ENCODE data around the gene LGR4. TPM values are rescaled to one million over a fixed set of nuclear protein-coding genes. Genes with fewer than 3 reads are reported as not detected.
A peak's percentile ranks its signal among the peaks of the same experiment; 100 is the strongest.

LGR4 gene
- polyA plus RNA-seq, 2 donors = 10.5 to 11.8 TPM

DNA sequence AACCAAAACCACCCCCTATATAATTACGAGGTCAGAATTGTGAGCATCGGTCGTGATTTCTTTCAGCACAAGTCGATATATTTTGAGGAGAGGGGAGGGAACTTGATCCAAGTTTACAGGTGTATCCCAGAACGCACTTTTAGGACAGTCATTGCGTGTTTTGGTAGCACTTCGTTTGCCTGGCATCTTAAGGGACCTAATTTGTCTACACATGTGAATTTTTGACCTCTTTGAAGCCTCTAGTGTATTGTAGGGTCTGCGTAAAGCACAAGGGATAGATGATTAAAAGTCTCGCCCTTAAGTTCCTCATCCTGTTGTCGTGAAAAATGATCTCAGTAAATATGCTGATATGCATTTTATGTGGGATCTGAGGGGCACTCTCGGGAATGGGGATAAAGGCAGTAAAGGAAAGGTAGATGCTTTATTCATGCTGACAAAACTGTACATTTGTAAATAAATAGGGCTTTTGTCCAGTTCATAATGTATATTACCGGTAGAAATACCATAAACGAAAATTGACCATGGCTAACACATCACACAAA, 108.9 kb downstream of the LGR4 start:
- WGBS, 2 donors = 28 to 34% methylated on average over 13 of the region's 13 CpGs
- H3K4me3 ChIP-seq (ENCODE audit: low read depth in 1 of 2, low read length in 2 of 2) = peak overlapping the region; percentile 64 to 84
- no peaks in the 10 kb centered on the region for H3K9me3 ChIP-seq (ENCODE audit: control insufficient read depth in 2 of 2, insufficient read depth in 1 of 2, low read depth in 1 of 2, low read length in 1 of 2)
- H3K27me3 ChIP-seq (ENCODE audit: control insufficient read depth in 1 of 2, insufficient read depth in 2 of 2, low read length in 2 of 2) = no peaks in the 10 kb centered on the region
- H3K27ac ChIP-seq (ENCODE audit: low read depth in 2 of 2, low read length in 1 of 2) = peak overlapping the region in 1 of 2 donors; percentile 53
- H3K4me1 ChIP-seq (ENCODE audit: control insufficient read depth in 2 of 2, insufficient read depth in 2 of 2, low read length in 1 of 2) = no peaks in the 10 kb centered on the region
- peaks cover 2 to 6% of the 10 kb centered on the region in 2 donors for H3K36me3 ChIP-seq (ENCODE audit: control insufficient read depth in 2 of 2, insufficient read depth in 2 of 2, low read length in 1 of 2)

DNA sequence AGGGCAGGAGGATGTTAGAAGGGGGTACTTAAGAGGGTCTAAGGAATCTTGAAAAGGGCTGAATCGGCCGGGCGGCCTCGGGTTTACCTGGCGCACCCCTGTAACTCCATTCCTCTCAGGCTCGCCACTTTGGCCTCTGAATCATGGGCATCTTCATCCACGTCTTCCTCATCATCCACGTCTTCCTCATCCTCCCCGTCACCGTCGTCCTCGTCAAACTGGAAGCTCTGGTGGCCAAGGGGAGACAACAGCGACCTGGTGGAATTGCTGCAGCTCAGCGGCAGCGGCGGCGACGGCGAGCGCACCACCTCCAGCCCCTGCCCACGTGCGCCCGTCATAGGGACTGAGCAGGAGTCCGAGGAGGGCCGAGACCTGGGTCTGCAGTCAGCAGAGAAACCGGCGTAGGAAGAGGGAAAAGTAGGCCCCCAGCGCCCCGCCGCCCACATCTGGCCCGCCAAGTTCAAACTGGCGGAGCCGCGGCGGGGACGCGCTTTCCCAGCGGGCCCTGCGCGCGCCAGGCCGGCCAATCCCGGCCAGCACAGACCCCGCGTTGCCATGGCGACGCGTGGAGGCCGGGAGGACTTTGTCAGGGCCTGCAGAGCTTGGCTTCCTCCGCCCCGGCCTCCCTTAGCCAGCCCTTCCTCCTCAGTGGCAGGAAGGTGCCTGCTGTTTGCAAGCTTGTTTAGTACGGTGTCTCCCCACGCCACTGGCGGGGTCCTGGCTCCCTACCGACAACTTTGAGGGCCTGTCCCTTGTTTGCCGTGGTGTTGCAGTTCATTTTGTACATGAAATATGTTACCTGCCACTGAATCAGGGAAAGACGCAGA, 109.6 kb downstream of the LGR4 start, which contains the start of gene CCDC34:
CCDC34 (minus strand) TSS at position 467 of the 827 bp plus-strand sequence; CDS start at position 446, 21 bp downstream.
- H3K27ac ChIP-seq (ENCODE audit: low read depth in 2 of 2, low read length in 1 of 2) = peak within 1 kb of the TSS; percentile 34 to 53
- peaks cover 2 to 4% of the 10 kb centered on the region in 2 donors for H3K36me3 ChIP-seq (ENCODE audit: control insufficient read depth in 2 of 2, insufficient read depth in 2 of 2, low read length in 1 of 2)
- H3K27me3 ChIP-seq (ENCODE audit: control insufficient read depth in 1 of 2, insufficient read depth in 2 of 2, low read length in 2 of 2) = no peaks in the 10 kb centered on the region
- H3K4me3 ChIP-seq (ENCODE audit: low read depth in 1 of 2, low read length in 2 of 2) = peak within 1 kb of the TSS; percentile 64 to 84
- no peaks in the 10 kb centered on the region for H3K4me1 ChIP-seq (ENCODE audit: control insufficient read depth in 2 of 2, insufficient read depth in 2 of 2, low read length in 1 of 2)
- WGBS, 2 donors = 0 to 1% methylated on average over 56 to 57 of the region's 57 CpGs
- H3K9me3 ChIP-seq (ENCODE audit: control insufficient read depth in 2 of 2, insufficient read depth in 1 of 2, low read depth in 1 of 2, low read length in 1 of 2) = no peaks in the 10 kb centered on the region

DNA sequence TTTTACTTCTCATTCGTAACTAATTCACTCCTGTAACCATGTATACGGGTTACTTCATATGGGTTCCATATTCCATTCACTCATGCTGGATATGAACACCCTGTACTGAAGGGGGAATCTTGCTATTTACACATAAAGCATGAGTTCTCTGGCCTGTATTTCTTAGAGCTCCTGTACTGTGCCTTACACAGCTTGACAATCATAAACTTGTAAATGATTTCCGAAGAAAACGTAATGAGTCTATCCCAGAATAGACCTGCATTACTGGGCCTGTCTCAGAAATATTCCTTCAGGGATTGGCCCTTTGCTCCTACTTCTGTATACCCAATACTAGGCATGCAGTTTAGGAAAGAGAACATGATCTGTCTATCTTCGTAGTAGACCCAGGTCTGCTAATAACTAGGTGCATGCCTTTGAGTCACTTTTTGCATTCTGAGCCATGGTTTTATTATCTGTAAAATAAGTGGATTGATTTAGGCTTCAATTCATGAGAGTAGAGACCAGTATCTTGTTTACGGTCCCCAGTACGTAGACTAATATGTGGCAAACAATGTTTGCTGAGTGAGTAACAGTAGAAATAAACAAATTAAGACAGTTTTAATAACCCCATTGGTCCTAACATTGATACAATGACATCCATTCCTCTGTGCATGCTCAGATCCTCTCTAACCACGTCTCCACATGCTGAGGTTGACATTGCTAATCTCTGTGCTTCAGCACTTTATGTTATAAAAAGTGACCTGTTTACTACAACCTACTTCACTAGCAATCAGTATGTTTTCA, 110.8 kb downstream of the LGR4 start:
- Histone ChIP-seq H3K4me3 (ENCODE audit: low read depth in 1 of 2, low read length in 2 of 2) (peak overlapping the region in 1 of 2 donors; percentile 64), H3K27me3 (ENCODE audit: control insufficient read depth in 1 of 2, insufficient read depth in 2 of 2, low read length in 2 of 2) (no peaks in the 10 kb centered on the region), H3K36me3 (ENCODE audit: control insufficient read depth in 2 of 2, insufficient read depth in 2 of 2, low read length in 1 of 2) (peaks cover 0 to 2% of the 10 kb centered on the region in 2 donors), H3K27ac (ENCODE audit: low read depth in 2 of 2, low read length in 1 of 2) (no peak overlapping the region), H3K4me1 (ENCODE audit: control insufficient read depth in 2 of 2, insufficient read depth in 2 of 2, low read length in 1 of 2) (no peaks in the 10 kb centered on the region), H3K9me3 (ENCODE audit: control insufficient read depth in 2 of 2, insufficient read depth in 1 of 2, low read depth in 1 of 2, low read length in 1 of 2) (no peaks in the 10 kb centered on the region)
- WGBS, 2 donors = 63 to 73% methylated on average over 8 of the region's 8 CpGs

DNA sequence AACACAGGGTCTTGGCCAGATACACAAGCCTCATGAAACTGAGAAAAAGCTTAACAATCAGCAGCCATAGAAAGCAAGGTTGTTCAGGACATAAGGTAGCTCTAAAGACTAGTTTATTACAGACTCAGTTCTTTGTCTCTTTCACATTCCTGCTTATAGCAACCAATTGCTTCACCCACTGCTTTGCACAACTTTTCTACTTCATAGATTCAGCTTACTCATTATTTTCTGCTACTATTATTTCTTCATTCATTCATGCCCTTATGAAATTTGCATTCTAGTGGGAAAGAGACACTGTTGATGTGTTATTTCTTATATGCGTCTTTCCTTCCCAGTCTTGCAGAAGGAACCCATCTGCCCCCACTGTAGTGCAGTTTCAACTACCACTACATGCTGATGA, 114.3 kb downstream of the LGR4 start:
- H3K4me1 ChIP-seq (ENCODE audit: control insufficient read depth in 2 of 2, insufficient read depth in 2 of 2, low read length in 1 of 2) = no peaks in the 10 kb centered on the region
- H3K36me3 ChIP-seq (ENCODE audit: control insufficient read depth in 2 of 2, insufficient read depth in 2 of 2, low read length in 1 of 2) = peaks cover 0 to 2% of the 10 kb centered on the region in 2 donors
- H3K27me3 ChIP-seq (ENCODE audit: control insufficient read depth in 1 of 2, insufficient read depth in 2 of 2, low read length in 2 of 2) = no peaks in the 10 kb centered on the region
- H3K4me3 ChIP-seq (ENCODE audit: low read depth in 1 of 2, low read length in 2 of 2) = no peak overlapping the region
- WGBS, 2 donors = 86 to 94% methylated on average over 1 of the region's 1 CpG
- H3K27ac ChIP-seq (ENCODE audit: low read depth in 2 of 2, low read length in 1 of 2) = no peak overlapping the region
- no peaks in the 10 kb centered on the region for H3K9me3 ChIP-seq (ENCODE audit: control insufficient read depth in 2 of 2, insufficient read depth in 1 of 2, low read depth in 1 of 2, low read length in 1 of 2)

DNA sequence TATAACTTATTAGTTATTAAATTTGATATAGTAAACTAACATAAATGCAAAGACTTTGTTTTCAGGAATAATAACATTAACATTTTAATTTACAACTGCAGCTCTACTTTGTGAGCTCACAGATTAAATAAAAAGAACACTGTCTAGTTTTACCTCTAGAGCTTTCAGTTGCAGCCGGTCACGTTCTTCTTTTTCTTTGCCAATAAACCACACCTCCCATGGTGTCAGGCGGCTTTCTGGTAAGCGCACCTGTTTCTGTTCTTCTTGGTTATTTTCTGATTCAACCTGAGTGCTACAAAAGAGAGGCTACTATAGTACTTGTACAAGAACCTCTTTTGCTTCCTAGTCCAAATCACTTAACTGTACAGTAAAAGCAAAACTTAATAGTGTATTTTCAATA, 115.3 kb downstream of the LGR4 start:
- H3K4me1 ChIP-seq (ENCODE audit: control insufficient read depth in 2 of 2, insufficient read depth in 2 of 2, low read length in 1 of 2) = no peaks in the 10 kb centered on the region
- 50 to 51% methylated on average over 4 of the region's 4 CpGs for WGBS, 2 donors
- no peaks in the 10 kb centered on the region for H3K9me3 ChIP-seq (ENCODE audit: control insufficient read depth in 2 of 2, insufficient read depth in 1 of 2, low read depth in 1 of 2, low read length in 1 of 2)
- no peak overlapping the region for H3K27ac ChIP-seq (ENCODE audit: low read depth in 2 of 2, low read length in 1 of 2)
- peaks cover 0 to 2% of the 10 kb centered on the region in 2 donors for H3K36me3 ChIP-seq (ENCODE audit: control insufficient read depth in 2 of 2, insufficient read depth in 2 of 2, low read length in 1 of 2)
- H3K4me3 ChIP-seq (ENCODE audit: low read depth in 1 of 2, low read length in 2 of 2) = no peak overlapping the region
- no peaks in the 10 kb centered on the region for H3K27me3 ChIP-seq (ENCODE audit: control insufficient read depth in 1 of 2, insufficient read depth in 2 of 2, low read length in 2 of 2)

DNA sequence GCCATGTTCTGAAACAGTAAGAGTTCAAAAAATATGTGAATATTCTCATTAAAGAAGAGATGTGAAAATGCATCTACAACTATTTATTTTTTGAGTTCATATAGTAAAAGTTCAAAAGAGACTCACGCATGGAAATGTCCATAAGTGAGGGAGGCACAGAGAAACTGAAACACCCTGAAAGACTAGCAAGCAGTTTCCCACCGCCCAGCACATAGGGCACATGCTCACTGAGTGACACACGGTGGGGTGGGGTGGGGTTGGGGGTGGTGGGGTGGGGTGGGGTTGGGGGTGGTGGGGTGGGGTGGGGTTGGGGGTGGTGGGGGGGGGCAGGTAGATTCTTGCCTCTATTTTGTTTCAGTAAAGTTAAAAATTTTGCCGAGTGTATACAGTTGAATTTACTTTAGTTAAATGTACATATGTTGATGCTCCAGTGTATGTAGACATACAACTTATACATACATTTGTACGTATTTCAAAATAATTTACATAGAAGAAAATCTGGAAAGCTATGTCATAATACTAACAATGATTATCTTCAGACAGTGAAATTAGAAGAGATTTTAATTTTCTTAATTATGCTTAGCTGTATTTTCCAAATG, 115.9 kb downstream of the LGR4 start:
- Histone ChIP-seq H3K4me3 (ENCODE audit: low read depth in 1 of 2, low read length in 2 of 2) (no peak overlapping the region), H3K27ac (ENCODE audit: low read depth in 2 of 2, low read length in 1 of 2) (no peak overlapping the region), H3K27me3 (ENCODE audit: control insufficient read depth in 1 of 2, insufficient read depth in 2 of 2, low read length in 2 of 2) (no peaks in the 10 kb centered on the region), H3K4me1 (ENCODE audit: control insufficient read depth in 2 of 2, insufficient read depth in 2 of 2, low read length in 1 of 2) (no peaks in the 10 kb centered on the region), H3K9me3 (ENCODE audit: control insufficient read depth in 2 of 2, insufficient read depth in 1 of 2, low read depth in 1 of 2, low read length in 1 of 2) (no peaks in the 10 kb centered on the region), H3K36me3 (ENCODE audit: control insufficient read depth in 2 of 2, insufficient read depth in 2 of 2, low read length in 1 of 2) (peaks cover 0 to 2% of the 10 kb centered on the region in 2 donors)
- WGBS, 2 donors = 75 to 77% methylated on average over 5 of the region's 5 CpGs

DNA sequence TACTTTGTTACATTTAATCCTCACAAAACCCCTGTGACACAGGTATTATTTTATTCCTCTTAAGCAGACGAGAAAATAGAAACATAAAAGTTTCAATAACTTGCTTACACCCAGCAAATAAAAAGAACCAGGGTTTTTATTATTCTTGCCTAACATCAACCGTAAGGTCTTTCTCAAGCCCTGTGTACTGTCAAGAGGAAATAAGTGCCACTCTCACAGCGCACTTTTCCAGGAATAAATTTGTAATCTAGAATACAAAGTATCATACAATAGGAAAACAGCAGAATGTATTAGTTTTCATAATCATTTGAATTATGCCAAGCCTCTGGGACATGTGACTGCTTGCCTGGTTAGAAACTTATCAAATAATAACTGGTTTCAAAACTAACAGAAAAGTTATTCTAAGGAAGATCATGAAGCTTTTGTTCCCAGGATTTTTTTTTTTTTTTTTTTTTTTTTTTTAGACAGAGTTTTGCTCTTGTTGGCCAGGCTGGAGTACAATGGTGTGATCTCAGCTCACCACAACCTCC, 117.0 kb downstream of the LGR4 start:
- WGBS, 2 donors = 48 to 49% methylated on average over 3 of the region's 3 CpGs

DNA sequence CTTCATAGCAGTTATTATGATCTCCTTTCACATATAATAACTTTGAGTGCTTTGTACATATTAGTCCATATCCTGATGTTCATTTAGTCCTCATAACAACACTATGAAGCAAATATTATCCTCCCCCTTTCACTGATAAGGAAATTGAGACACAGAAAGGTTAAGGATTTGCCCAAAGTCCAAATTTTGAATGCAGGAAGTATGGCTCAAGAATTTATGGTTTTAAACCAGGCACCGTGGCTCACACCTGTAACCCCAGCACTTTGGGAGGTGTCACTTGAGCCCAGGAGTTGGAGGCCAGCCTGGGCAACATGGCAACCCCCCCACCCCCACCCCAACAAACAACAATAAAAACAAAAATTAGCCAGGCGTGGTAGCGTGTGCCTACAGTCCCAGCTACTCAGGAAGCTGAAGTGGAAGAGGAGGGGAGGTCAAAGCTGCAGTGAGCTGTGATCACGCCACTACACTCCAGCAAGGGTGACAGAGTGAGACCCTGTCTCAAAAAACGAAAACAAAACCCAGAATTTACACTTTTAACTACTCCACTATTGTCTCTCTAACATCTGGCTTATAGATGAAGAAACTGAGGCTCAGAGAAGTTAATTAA, 118.1 kb downstream of the LGR4 start:
- H3K9me3 ChIP-seq (ENCODE audit: control insufficient read depth in 2 of 2, insufficient read depth in 1 of 2, low read depth in 1 of 2, low read length in 1 of 2) = no peaks in the 10 kb centered on the region
- no peaks in the 10 kb centered on the region for H3K36me3 ChIP-seq (ENCODE audit: control insufficient read depth in 2 of 2, insufficient read depth in 2 of 2, low read length in 1 of 2)
- H3K27me3 ChIP-seq (ENCODE audit: control insufficient read depth in 1 of 2, insufficient read depth in 2 of 2, low read length in 2 of 2) = no peaks in the 10 kb centered on the region
- H3K27ac ChIP-seq (ENCODE audit: low read depth in 2 of 2, low read length in 1 of 2) = no peak overlapping the region
- no peaks in the 10 kb centered on the region for H3K4me1 ChIP-seq (ENCODE audit: control insufficient read depth in 2 of 2, insufficient read depth in 2 of 2, low read length in 1 of 2)
- no peak overlapping the region for H3K4me3 ChIP-seq (ENCODE audit: low read depth in 1 of 2, low read length in 2 of 2)
- 79 to 82% methylated on average over 5 of the region's 5 CpGs for WGBS, 2 donors

More for the DNA sequence above, 117.0 kb downstream of the LGR4 start:
- no peaks in the 10 kb centered on the region for H3K27me3 ChIP-seq (ENCODE audit: control insufficient read depth in 1 of 2, insufficient read depth in 2 of 2, low read length in 2 of 2)
- no peaks in the 10 kb centered on the region for H3K9me3 ChIP-seq (ENCODE audit: control insufficient read depth in 2 of 2, insufficient read depth in 1 of 2, low read depth in 1 of 2, low read length in 1 of 2)
- H3K36me3 ChIP-seq (ENCODE audit: control insufficient read depth in 2 of 2, insufficient read depth in 2 of 2, low read length in 1 of 2) = no peaks in the 10 kb centered on the region
- H3K27ac ChIP-seq (ENCODE audit: low read depth in 2 of 2, low read length in 1 of 2) = no peak overlapping the region
- H3K4me1 ChIP-seq (ENCODE audit: control insufficient read depth in 2 of 2, insufficient read depth in 2 of 2, low read length in 1 of 2) = no peaks in the 10 kb centered on the region
- no peak overlapping the region for H3K4me3 ChIP-seq (ENCODE audit: low read depth in 1 of 2, low read length in 2 of 2)

Data from esophagus (tissue), 2 donors.